Tibial artery (tissue), 4 donors: ENCODE measurements around the gene HSPA9.

Experiments
- DNase-seq, 2 donors: peaks; one replicate each; pipeline ENCODE4 v3.0.0-alpha.2; 2019
- H3K27ac ChIP-seq, 2 donors: fragments of 200-600 bp; sonication (generic) in 1 of 2; 1 replicate in 1 of 2; 2 replicates in 1 of 2; pipeline ENCODE4 v1.5.1; 2018 to 2019; ENCODE audit warnings: mild to moderate bottlenecking in 1 of 2
- H3K27me3 ChIP-seq, 2 donors: fragments of 200-600 bp; sonication (generic) in 1 of 2; one replicate each; pipeline versions ENCODE4 v1.5.1 to v1.6.0; 2016 to 2019
- H3K36me3 ChIP-seq, 3 donors: fragments of 200-600 bp; sonication (generic) in 2 of 3; one replicate each; pipeline ENCODE4 v1.5.1; 2016 to 2019; ENCODE audit warnings: mild to moderate bottlenecking in 2 of 3
- H3K4me1 ChIP-seq, 4 donors: fragments of 200-600 bp; sonication (generic) in 2 of 4; 1 replicate in 3 of 4; 2 replicates in 1 of 4; pipeline ENCODE4 v1.5.1; 2016 to 2019
- H3K4me3 ChIP-seq, 2 donors: fragments of 200-600 bp; sonication (generic) in 1 of 2; 1 replicate in 1 of 2; 2 replicates in 1 of 2; pipeline ENCODE4 v1.5.1; 2018 to 2019; ENCODE audit warnings: mild to moderate bottlenecking in 2 of 2
- H3K9me3 ChIP-seq, 3 donors: fragments of 200-600 bp; sonication (generic) in 1 of 3; one replicate each; pipeline ENCODE4 v1.5.1; 2016 to 2019
- CTCF ChIP-seq, 2 experiments: fragments of 200-600 bp in 1 of 2; fragments of 450-650 bp in 1 of 2; IDR thresholded peaks; one replicate each; pipeline ENCODE4 v1.5.1; 2017 to 2019; ENCODE audit warnings: antibody characterized with exemption in 2 of 2, mild to moderate bottlenecking in 1 of 2, moderate library complexity in 1 of 2
- intact Hi-C: fragments of 100-400 bp; cut with DNase I; formaldehyde crosslinking; loops from one replicate; pipeline ENCODE4 v1.15.0; 2023; ENCODE audit warnings: low total_unique reads

HSPA9 gene

GRCh38 chr5:138588013-138588788, 13.0 kb upstream of the HSPA9 start:
- H3K4me3 ChIP-seq: no peak overlapping the region
- intact Hi-C loops: no loop called here
- no peak for DNase-seq
- H3K4me1 ChIP-seq: no peaks in the 10 kb centered on the region
- no peak overlapping the region for H3K27ac ChIP-seq
- no peaks in the 10 kb centered on the region for H3K9me3 ChIP-seq
- TF ChIP-seq CTCF (IDR thresholded peaks at IDR 0.05): no peak
- H3K36me3 ChIP-seq: no peaks in the 10 kb centered on the region
- H3K27me3 ChIP-seq: no peaks in the 10 kb centered on the region

GRCh38 chr5:138585157-138585556, 10.0 kb upstream of the HSPA9 start:
- no peak for DNase-seq
- intact Hi-C loops: no loop called here
- H3K27me3 ChIP-seq: no peaks in the 10 kb centered on the region
- H3K4me1 ChIP-seq: no peaks in the 10 kb centered on the region
- TF ChIP-seq CTCF (IDR thresholded peaks at IDR 0.05): no peak
- H3K4me3 ChIP-seq: no peak overlapping the region
- no peak overlapping the region for H3K27ac ChIP-seq
- no peaks in the 10 kb centered on the region for H3K36me3 ChIP-seq
- no peaks in the 10 kb centered on the region for H3K9me3 ChIP-seq

DNA sequence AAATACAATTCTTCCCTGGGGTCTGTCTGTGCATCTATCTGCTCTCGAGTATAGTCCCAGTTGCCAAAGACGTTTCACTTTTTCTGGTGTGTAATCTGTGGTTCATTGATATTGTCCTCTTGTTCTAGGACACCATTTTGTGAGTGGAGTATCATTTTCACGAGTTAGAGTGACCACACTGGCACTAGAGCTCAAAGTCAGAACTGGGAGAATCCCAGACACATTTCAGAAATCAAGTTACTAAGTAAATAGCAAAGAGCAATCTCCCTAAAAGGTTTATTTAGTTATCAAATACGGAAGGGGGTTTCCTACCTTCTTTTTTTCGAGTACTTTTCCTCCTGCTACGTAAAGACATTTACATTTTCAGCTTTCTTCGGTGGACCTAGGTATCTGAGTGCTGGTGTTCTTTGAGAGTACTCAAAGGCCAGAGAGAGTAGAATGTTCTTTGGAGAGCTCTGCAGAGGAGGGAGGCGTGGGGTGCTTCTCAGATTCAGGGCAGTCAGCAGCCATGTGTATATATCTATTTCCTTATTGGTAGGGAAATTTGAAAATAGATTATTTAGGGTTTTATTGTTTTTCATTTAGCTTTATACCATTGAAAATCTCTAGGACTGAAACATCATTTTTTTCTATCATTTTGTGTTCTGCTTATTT, 8.9 kb upstream of the HSPA9 start:
- H3K27me3 ChIP-seq: no peaks in the 10 kb centered on the region
- no peak for TF ChIP-seq CTCF (IDR thresholded peaks at IDR 0.05)

DNA sequence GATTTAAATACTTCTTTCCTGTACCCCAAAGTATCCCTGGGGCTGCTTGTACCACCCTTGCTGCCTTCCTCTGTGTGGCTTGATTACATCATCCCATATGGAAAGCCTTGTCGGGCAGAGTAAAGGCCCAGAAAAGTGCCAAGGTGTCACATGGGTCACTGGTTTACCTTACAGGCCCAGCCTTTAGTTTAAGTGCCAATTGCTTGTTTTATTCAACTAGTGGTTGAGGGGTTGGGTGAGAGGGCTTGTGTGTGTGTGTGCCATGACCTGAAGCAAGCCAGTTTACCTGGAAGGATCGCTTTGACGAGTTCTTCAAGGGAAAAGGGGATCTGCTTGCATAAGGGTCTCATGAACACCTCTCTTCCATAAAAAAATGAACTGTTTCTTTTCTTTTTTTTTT, 7.8 kb upstream of the HSPA9 start:
- no peaks in the 10 kb centered on the region for H3K4me1 ChIP-seq
- intact Hi-C loops: loop anchor here (5.0 kb wide), 1 partner anchor 679 kb away; no protein-coding TSS in a partner anchor
- DNase-seq: no peak
- no peak overlapping the region for H3K27ac ChIP-seq
- no peaks in the 10 kb centered on the region for H3K9me3 ChIP-seq
- no peak overlapping the region for H3K4me3 ChIP-seq
- no peak for TF ChIP-seq CTCF (IDR thresholded peaks at IDR 0.05)
- H3K36me3 ChIP-seq: no peaks in the 10 kb centered on the region
- no peaks in the 10 kb centered on the region for H3K27me3 ChIP-seq

More for the DNA sequence above, 8.9 kb upstream of the HSPA9 start:
- H3K4me3 ChIP-seq: no peak overlapping the region
- DNase-seq: no peak
- H3K27ac ChIP-seq: no peak overlapping the region
- H3K4me1 ChIP-seq: no peaks in the 10 kb centered on the region
- intact Hi-C loops: loop anchor here (5.0 kb wide), 1 partner anchor 678 kb away; no protein-coding TSS in a partner anchor
- H3K9me3 ChIP-seq: no peaks in the 10 kb centered on the region
- H3K36me3 ChIP-seq: no peaks in the 10 kb centered on the region

- intact Hi-C loops: loop anchor here (5.0 kb wide), 1 partner anchor 682 kb away; no protein-coding TSS in a partner anchor
- no peak overlapping the region for H3K4me3 ChIP-seq
- H3K4me1 ChIP-seq: peaks cover 0 to 5% (median 2%) of the 10 kb centered on the region in 4 donors
- H3K36me3 ChIP-seq: no peaks in the 10 kb centered on the region
- no peak for TF ChIP-seq CTCF (IDR thresholded peaks at IDR 0.05)
- H3K27me3 ChIP-seq: no peaks in the 10 kb centered on the region
- no peak for DNase-seq
- no peak overlapping the region for H3K27ac ChIP-seq
- H3K9me3 ChIP-seq: no peaks in the 10 kb centered on the region
Observed at GRCh38 chr5:138580777-138581176, 5.6 kb upstream of the HSPA9 start.
